Fibroblast of skin of right biceps (primary cell): ENCODE measurements around the gene NPLOC4.

ENCODE experiments used
- DNase-seq: peaks from one replicate; pipeline ENCODE4 v3.0.0-alpha.2; 2013

The NPLOC4 gene

DNA sequence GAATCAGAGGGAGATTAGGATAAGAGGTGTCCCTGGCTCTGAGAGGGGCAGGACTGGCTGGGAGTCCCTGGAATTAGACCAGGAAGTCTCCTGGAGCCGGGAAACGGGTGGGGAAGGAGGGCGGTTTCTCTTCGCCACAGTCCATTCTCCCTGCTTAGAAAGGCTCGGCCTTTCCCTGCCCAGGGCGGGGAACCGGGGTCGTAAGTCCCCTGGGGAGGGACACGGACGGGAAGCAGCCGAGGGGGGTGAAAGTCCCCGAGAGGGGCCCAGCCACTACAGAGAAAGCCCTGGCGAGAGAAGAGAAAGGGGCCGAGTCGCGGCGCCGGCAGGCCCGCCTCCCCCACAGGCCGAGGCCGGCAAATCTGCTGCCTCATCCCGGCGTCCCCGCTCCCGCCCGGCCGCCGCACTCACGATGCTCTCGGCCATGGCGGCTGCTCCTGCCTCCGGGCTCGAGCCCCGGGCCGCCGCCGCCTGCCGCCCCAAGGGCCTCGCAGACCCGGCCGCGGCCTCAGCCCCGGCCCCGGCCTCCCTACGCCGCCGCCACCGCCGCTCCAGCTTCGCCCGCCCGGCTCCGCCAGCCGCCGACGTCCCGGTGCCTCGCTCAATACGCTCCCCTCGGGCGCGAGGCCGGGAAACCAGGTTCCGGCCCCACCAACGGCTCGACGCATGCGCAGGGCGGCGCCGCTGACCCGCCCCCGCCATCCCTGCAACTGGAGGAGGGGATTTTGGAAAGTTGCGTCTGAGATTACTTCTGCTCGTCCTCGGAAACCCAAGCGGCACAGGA lies at the start of gene NPLOC4, which contains the start of gene TSPAN10:
NPLOC4 (minus strand) TSS at position 608 of the 784 bp plus-strand sequence; CDS start at position 426, 182 bp downstream.
TSPAN10 (plus strand) TSS at position 692 of the 784 bp plus-strand sequence. CDS start 5,217 bp downstream, outside the sequence.
- peak; percentile 85 for DNase-seq

- no peak for DNase-seq
Observed at GRCh38 chr17:81686614-81687013, 49.7 kb upstream of the NPLOC4 start.

DNA sequence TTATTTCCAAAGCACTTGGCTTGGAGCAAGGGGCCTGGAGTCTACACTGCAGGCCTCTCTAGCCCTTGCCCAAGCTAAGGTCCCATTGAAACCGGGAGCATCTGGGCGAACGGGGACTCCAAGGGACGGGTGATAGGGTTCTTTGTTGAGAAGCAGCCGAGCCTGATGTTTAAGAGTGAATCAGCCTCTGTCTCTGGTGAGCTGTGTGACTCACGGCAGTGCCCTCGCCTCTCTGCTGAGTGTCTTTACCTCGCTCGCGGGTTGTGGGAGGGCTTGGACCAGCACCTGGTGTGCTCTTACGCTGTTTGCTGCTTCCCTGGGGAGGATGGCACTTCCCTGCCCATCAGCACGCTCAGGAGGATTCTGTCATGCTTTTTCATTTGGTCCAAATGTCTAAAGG lies 48.2 kb upstream of the NPLOC4 start:
- DNase-seq: peak; percentile 79

- DNase-seq: no peak
Observed at GRCh38 chr17:81684442-81684911, 47.6 kb upstream of the NPLOC4 start.

DNA sequence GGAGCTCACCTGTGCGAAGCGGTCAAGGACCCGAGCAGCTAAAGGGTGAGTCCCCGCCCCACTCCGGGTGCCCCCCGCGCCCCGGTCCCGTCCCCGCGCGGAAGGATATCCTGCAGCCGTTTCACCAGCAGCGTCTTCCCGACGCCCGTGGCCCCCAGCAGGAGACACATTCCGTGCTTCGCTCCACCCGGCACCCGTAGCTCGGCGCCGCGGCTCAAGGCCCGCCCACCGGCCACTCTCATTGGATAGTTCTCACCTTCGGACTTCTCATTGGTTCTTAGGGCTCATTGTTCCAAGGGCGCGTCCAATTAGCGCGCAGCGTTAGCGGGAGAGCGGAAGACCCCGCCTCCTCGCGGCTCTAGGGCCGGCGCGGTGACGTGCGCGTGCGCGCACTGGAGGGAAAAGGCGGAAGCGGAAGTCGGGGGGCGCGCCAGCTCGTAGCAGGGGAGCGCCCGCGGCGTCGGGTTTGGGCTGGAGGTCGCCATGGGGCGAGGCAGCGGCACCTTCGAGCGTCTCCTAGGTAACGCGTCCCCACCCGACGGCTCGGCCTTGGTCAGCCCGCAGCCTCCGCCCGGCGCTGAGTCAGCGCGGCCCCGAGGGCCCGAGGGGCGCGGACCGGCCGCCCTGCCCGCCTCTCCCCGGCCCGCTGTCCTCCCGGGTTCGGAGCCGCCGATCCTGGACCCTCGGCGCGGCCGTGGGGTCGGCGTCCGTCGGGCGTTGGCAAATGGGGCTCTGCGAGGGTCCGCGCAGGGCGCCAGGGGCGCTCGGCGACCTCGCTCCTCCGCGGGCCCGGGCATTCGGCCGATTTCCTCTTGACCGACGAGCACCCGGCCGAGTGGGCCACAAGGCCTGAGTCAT lies 46.9 kb upstream of the NPLOC4 start, which contains the start of the genes ARL16 and HGS:
ARL16 (minus strand) TSS at position 214 of the 858 bp plus-strand sequence; CDS start at position 170, 44 bp downstream.
HGS (plus strand) TSS at position 428 of the 858 bp plus-strand sequence; CDS start at position 484, 56 bp downstream.
- peak; percentile 99 for DNase-seq

DNA sequence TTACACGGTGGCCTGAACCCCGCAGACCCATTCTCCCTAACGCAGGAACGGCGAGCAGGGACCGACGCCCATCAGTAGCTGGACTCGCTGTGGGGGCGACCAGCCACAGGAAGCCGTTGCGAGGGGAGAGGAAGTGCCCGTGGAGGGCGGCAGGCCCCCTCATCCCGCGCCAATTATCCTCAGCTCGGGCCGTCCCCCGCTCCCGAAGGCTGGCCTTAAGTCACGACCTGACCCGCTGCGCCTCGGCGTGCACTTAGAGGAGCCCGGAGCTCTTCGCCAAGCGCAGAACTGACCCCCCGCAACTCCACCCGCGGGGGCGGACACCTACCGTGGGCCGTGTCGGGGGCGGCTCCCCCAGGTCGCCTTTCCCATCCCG lies 46.3 kb upstream of the NPLOC4 start:
- DNase-seq: no peak

DNA sequence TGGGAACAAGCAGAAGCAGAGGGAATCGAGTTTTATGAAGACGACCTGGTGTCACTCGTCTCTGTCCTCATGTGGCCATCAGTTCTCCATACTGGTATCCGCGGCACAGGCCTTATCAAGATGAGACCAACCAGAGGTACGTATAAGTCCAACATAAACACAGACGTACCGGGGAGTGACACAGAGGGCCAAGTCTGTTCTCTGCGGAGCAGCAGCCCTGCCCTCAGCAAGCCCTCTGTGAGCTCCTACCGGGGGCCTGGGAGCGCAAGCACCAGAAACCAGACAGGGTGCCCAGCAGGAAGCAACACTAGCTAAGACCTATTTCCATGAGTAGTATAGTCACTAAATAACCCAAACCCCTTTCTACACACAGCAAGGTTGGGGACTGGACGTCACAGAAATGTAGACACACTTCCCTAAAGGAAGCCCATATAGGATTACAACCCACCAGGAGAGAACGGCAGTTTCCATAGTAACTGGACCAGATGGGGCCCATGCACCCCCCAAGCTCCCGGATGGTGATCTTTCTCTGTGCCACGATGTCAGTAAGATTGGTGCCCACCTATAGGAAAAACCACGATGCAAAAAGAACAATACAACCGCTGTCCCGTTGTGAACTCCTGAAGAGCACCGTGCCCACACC lies 45.8 kb upstream of the NPLOC4 start:
- no peak for DNase-seq

DNA sequence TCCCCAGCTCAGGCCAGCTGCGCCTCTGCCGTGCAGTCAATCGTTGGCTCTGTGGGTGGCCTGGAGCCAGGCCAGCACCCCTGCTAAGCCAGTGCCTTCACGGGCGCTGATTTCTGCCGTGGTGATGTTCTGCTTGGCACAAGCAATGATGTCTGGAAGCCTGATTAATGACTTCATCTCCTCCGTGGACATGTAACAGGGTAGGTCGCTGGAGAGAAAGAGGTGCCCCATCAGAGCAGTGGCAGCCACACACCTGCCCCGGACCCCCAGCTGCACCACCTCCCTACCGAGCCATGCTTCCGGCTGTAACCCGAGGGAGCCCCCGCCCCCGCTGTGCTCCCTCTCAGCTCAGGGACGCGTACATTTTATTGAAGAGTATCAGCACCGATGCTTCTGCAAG lies 44.8 kb upstream of the NPLOC4 start:
- no peak for DNase-seq

- DNase-seq: no peak
Observed at GRCh38 chr17:81680150-81680549, 43.2 kb upstream of the NPLOC4 start.

GRCh38 chr17:81676906-81677305 lies 40.0 kb upstream of the NPLOC4 start:
- DNase-seq: no peak

DNA sequence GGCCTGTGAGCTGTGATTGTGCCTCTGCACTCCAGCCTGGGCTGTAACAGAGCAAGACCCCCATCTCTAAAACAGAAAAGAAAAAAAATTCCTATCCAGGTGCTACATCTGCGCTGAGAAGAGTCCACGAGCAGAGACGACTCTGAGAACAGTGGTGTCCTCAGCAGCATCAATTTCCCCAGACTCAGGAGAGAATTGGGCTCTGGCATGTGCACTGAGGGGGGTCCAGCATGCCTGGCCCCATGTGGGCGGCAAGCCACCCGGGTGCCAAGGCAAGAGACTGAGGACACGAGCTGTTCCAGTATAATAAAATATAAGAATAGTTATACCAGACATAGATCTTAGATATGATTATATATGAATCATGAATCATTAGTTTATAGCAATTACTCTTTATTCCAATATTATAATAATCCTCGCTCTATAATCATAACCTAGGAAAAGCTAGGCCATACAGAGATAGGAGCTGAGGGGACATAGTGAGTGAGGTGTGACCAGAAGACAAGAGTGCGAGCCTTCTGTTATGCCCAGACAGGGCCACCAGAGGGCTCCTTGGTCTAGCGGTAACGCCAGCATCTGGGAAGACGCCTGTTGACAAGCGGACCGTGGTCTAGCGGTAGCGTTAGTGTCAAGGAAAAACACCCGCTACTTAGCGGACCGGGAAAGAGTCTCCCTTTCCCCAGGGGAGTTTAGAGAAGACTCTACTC lies 38.8 kb upstream of the NPLOC4 start:
- DNase-seq: peak; percentile 28

- no peak for DNase-seq
Observed at GRCh38 chr17:81673561-81674258, 36.8 kb upstream of the NPLOC4 start.

- no peak for DNase-seq
Observed at GRCh38 chr17:81672954-81673353, 36.0 kb upstream of the NPLOC4 start.

DNA sequence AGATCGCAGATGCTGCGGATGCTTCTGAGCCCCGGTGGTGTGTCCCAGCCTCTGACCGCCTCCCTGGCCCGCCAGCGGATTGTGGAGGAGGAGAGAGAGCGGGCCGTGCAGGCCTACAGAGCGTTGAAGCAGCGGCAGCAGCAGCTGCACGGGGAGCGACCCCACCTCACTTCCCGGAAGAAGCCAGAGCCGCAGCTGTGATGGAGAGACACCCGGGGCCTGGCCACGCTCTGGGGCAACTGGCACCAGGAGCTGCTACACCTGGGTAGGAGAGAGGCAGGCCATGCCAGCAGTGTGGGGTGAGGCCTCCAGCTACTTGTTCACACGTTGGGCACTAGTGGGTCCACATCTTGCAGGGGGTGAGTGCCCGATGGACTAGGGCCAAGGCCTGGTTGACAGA lies 35.6 kb upstream of the NPLOC4 start:
- no peak for DNase-seq

DNA sequence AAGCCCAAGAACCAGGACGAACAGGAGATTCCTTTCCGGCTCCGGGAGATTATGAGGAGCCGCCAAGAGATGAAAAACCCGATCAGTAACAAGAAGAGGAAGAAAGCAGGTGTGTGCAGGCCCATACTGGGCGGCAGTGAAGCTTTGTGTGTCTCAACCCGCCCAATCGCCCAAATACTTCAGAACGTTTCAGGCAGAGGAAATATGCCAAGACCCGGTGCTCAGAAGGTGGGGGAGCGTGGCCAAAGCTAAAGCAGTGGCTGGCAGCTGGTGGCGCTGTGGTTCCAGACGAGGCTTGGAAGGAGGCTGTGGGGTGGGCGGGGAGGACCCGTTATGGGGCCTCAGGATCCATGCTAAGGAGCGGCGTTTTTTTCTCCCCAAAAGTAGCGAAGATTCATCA lies 30.8 kb upstream of the NPLOC4 start:
- no peak for DNase-seq

DNA sequence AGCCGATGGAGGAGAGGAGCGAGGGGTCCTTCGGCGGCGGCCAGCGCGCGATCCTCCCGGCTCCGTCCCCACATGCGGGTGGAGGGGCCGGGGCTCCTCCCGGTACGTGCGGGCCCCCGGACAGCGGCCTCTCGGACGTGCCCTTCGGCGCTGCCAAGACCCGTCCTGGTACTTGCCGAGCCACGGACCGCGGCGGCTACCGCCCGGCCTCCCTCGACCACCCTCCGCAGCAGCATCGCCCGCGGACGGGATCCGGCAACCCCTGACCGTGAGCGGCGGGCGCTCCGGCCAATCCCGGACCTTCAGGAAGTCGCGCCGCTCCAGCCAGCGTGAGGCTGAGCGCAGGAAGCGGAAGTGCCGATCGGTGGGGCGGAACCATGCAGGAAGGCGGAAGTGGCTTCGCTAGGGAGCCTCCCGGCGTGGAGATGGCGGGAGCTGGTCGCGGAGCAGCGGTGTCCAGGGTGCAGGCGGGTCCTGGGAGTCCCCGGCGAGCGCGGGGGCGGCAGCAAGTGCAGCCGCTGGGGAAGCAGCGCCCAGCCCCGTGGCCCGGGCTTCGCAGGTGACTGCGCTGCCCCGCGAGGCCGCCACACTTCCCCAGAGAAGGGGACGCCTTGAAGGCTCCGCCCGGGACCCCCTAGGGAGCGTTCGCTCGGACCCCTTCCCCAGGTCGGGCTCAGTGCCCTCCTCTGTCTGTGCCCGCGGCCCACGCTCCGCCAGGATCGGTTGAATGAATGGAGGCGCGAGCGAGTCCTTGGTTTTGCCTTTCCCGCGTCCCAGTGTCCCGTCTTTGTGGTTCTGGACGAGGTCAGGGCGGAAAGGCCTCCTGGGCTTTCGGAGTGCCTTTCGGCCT lies 29.7 kb upstream of the NPLOC4 start, which contains the start of the genes CCDC137 and OXLD1:
CCDC137 (plus strand) TSS at position 396 of the 850 bp plus-strand sequence; CDS start at position 426, 30 bp downstream.
OXLD1 (minus strand) TSS at position 264 of the 850 bp plus-strand sequence; CDS start at position 236, 28 bp downstream.
- DNase-seq: peak; percentile 97

- DNase-seq: no peak
Observed at GRCh38 chr17:81666092-81666341, 29.1 kb upstream of the NPLOC4 start.

- DNase-seq: peak; percentile 36
Observed at GRCh38 chr17:81665205-81666091, 28.5 kb upstream of the NPLOC4 start.

DNA sequence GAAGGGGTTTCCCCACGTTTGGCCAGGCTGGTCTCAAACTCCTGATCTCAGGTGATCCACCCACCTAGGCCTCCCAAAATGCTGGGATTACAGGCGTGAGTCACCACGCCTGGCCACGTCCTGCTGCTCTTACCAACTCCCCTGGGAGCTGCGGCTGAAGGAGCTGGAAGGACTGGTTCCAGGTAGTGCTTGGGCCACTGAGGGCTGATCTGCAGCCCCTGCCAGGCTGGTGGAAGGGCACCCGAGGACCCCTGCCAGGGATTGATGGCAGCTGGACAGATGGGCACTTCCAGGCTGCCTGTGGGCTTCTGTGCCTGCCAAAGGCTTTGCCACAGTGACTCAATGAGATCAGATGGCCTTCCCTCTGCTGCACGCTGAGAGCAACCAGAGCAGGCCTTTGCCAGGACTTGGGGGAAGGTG lies 27.1 kb upstream of the NPLOC4 start:
- no peak for DNase-seq

GRCh38 chr17:81662002-81662401 lies 25.1 kb upstream of the NPLOC4 start:
- no peak for DNase-seq
